HepG2 (cell line): ENCODE data around the gene TIPIN. TPM values are rescaled to one million over a fixed set of nuclear protein-coding genes. Genes with fewer than 3 reads are reported as not detected.

Experiments used
- ATAC-seq: fragments of 200-7000 bp; cut with Tn5 transposase; 3 replicates; pipeline ENCODE4 v1.9.1; 2020; ENCODE audit warnings: mild to moderate bottlenecking, moderate library complexity
- BruUV-seq: library from RNA; stranded (reverse); fragments of 400-500 nt; replicated peaks from 2 replicates; lab custom pipeline; 2021; lab: Mats Ljungman, UMichigan
- CTCF ChIA-PET: fragments of 300-600 bp; formaldehyde crosslinking; extraction: SDS; loops from one replicate; lab custom pipeline; 2021; ENCODE audit warnings: low total read pairs, inconsistent platforms, low intra/inter-chr PET ratio; lab: Yijun Ruan, JAX
- POLR2A ChIA-PET: fragments of 350-600 bp; sonication (Branson Sonifier 250); formaldehyde crosslinking; loops from one replicate; lab custom pipeline; 2020; ENCODE audit warnings: antibody characterized with exemption, inconsistent platforms; lab: Yijun Ruan, JAX
- DNase-seq: peaks from one replicate; pipeline ENCODE4 v3.0.0-alpha.2; 2015; ENCODE audit warnings: low spot score
- FAIRE-seq: peaks from 3 replicates; lab custom pipeline; 2011; peaks lifted over from hg19 to GRCh38; lab: Jason Lieb, UNC
- H2AFZ ChIP-seq: one replicate; pipeline ENCODE4 v1.6.1; 2011; ENCODE audit warnings: low read length, inconsistent platforms
- H3K27ac ChIP-seq: fragments of 300-600 bp; 3 replicates; pipeline ENCODE4 v1.8.0; 2011; ENCODE audit warnings: mixed run types, mild to moderate bottlenecking, mixed read lengths, low read length, inconsistent platforms; ENCODE audit not compliant: insufficient read depth; ENCODE audit errors: extremely low read length
- H3K27me3 ChIP-seq, 2 experiments: fragments of 200-600 bp in 1 of 2; 2 replicates in 1 of 2; 3 replicates in 1 of 2; pipeline versions ENCODE4 v1.6.0 to v1.8.0; 2011; ENCODE audit warnings: low read length in 2 of 2, mild to moderate bottlenecking in 2 of 2, moderate library complexity in 2 of 2, inconsistent platforms in 1 of 2; ENCODE audit not compliant: insufficient read depth in 2 of 2, control insufficient read depth in 1 of 2
- H3K36me3 ChIP-seq, 2 experiments: fragments of 200-600 bp in 1 of 2; replicated peaks in 1 of 2; 2 replicates in 1 of 2; 3 replicates in 1 of 2; pipeline versions ENCODE4 v1.5.1 to v1.8.0; 2011; ENCODE audit warnings: low read length in 2 of 2, inconsistent platforms in 1 of 2; ENCODE audit not compliant: insufficient read depth in 2 of 2, control insufficient read depth in 1 of 2
- H3K4me1 ChIP-seq: 2 replicates; pipeline ENCODE4 v1.5.1; 2012; ENCODE audit warnings: low read length, inconsistent platforms; ENCODE audit not compliant: insufficient read depth
- H3K4me2 ChIP-seq: 2 replicates; pipeline ENCODE4 v1.6.0; 2011; ENCODE audit warnings: low read depth, low read length, inconsistent platforms
- H3K4me3 ChIP-seq, 3 experiments: fragments of 200-600 bp in 1 of 3; sonication (generic), shearing (Covaris generic) in 1 of 3; replicated peaks in 1 of 3; 2 replicates each; pipeline ENCODE4 v1.5.1; 2011 to 2016; ENCODE audit warnings: low read length in 3 of 3, inconsistent platforms in 2 of 3, low read depth in 2 of 3, mild to moderate bottlenecking in 2 of 3, control low read depth in 1 of 3, mixed read lengths in 1 of 3; ENCODE audit not compliant: insufficient read depth in 1 of 3
- H3K79me2 ChIP-seq: one replicate; pipeline ENCODE4 v1.6.1; 2011; ENCODE audit warnings: low read length, inconsistent platforms; ENCODE audit not compliant: insufficient read depth
- H3K9ac ChIP-seq: 2 replicates; pipeline ENCODE4 v1.6.0; 2011; ENCODE audit warnings: mild to moderate bottlenecking, low read depth, low read length, inconsistent platforms; ENCODE audit not compliant: insufficient read depth
- H3K9me3 ChIP-seq: 2 replicates; pipeline ENCODE4 v1.5.1; 2012; ENCODE audit warnings: mild to moderate bottlenecking, low read length
- H4K20me1 ChIP-seq: 2 replicates; pipeline ENCODE4 v1.6.0; 2011; ENCODE audit warnings: inconsistent platforms, mild to moderate bottlenecking, low read length, moderate library complexity; ENCODE audit not compliant: insufficient read depth
- EZH2 ChIP-seq: conservative IDR thresholded peaks from 2 replicates; pipeline ENCODE4 v1.6.1; 2012; ENCODE audit warnings: mild to moderate bottlenecking, low read depth, low read length, moderate library complexity
- MTA1 ChIP-seq: sonication (generic); formaldehyde crosslinking; IDR thresholded peaks from 2 replicates; pipeline ENCODE4 v1.4.0; 2020; ENCODE audit warnings: missing genetic modification reagents, mild to moderate bottlenecking, borderline replicate concordance
- SP140L ChIP-seq: sonication (generic); formaldehyde crosslinking; IDR thresholded peaks from 2 replicates; pipeline ENCODE4 v1.4.0; 2020; ENCODE audit warnings: missing genetic modification reagents, borderline replicate concordance
- ZBTB3 ChIP-seq: sonication (generic); formaldehyde crosslinking; IDR thresholded peaks from 2 replicates; pipeline ENCODE4 v1.4.0; 2020; ENCODE audit warnings: low read depth, mild to moderate bottlenecking, moderate library complexity, missing genetic modification reagents, borderline replicate concordance
- ZNF577 ChIP-seq: sonication (generic); formaldehyde crosslinking; IDR thresholded peaks from 2 replicates; pipeline ENCODE4 v1.4.0; 2020; ENCODE audit warnings: mild to moderate bottlenecking, low read depth, missing genetic modification reagents, borderline replicate concordance
- ZNF652 ChIP-seq: IDR thresholded peaks from 2 replicates; pipeline ENCODE4 v1.6.1; 2016; ENCODE audit warnings: low read depth, borderline replicate concordance
- ZNF737 ChIP-seq: sonication (generic); formaldehyde crosslinking; IDR thresholded peaks from 2 replicates; pipeline ENCODE4 v1.5.0; 2020; ENCODE audit warnings: missing genetic modification reagents, mild to moderate bottlenecking, borderline replicate concordance
- WGBS: methylation state at CpG from one replicate; pipeline ENCODE4 v1.1.6; 2017; ENCODE audit warnings: low lambda C conversion rate; 5-methylcytosine and 5-hydroxymethylcytosine counted together
- in situ Hi-C: cut with HindIII; loops from 2 replicates; pipeline ENCODE4 v1.10.0; 2017; ENCODE audit warnings: low pct_unique_long_range_greater_than_20kb; ENCODE audit not compliant: extremely low pct_ligation_motif_present
- intact Hi-C: fragments of 100-400 bp; cut with micrococcal nuclease; formaldehyde crosslinking; loops from one replicate; pipeline ENCODE4 v1.10.0; 2022; ENCODE audit not compliant: unreplicated experiment
- polyA plus RNA-seq, 8 experiments: library from polyadenylated mRNA; depleted of rRNA in 3 of 8; stranded (reverse) in 7 of 8; unstranded in 1 of 8; fragments of >200 nt; fragmentation: Illumina TruSeq in 4 of 8; extraction: Trizol in 4 of 8; gene quantifications; 2 replicates each; pipeline versions ENCODE4 v1.2.1 to v1.2.3, GENCODE V29; 2011 to 2016; ENCODE audit warnings: low read depth in 4 of 8, missing spikeins in 1 of 8, mixed read lengths in 1 of 8; ENCODE audit not compliant: insufficient read depth in 1 of 8
- total RNA-seq, 5 experiments: library from RNA; depleted of rRNA; stranded (reverse); fragments of >200 nt; fragmentation: Illumina TruSeq; extraction: Trizol; gene quantifications; 2 replicates each; pipeline ENCODE4 v1.2.3, GENCODE V29; 2016; ENCODE audit warnings: low read depth in 1 of 5
- TF ChIP-seq, protein P1 (sequence below): sonication (generic); formaldehyde crosslinking; IDR thresholded peaks from 2 replicates; pipeline ENCODE4 v1.9.0; 2021; ENCODE audit warnings: mild to moderate bottlenecking, missing genetic modification reagents
- TF ChIP-seq, protein P2 (sequence below): sonication (generic); formaldehyde crosslinking; IDR thresholded peaks from 2 replicates; pipeline ENCODE4 v1.4.0; 2020; ENCODE audit warnings: missing genetic modification reagents, borderline replicate concordance

TIPIN gene
- total and polyA plus RNA-seq, 2 of the 13 experiments (the other 11 are each of a cell fraction or from before 2014, with no cell fraction given): 2.7 to 28.6 TPM

- TF ChIP-seq, protein P1, sequence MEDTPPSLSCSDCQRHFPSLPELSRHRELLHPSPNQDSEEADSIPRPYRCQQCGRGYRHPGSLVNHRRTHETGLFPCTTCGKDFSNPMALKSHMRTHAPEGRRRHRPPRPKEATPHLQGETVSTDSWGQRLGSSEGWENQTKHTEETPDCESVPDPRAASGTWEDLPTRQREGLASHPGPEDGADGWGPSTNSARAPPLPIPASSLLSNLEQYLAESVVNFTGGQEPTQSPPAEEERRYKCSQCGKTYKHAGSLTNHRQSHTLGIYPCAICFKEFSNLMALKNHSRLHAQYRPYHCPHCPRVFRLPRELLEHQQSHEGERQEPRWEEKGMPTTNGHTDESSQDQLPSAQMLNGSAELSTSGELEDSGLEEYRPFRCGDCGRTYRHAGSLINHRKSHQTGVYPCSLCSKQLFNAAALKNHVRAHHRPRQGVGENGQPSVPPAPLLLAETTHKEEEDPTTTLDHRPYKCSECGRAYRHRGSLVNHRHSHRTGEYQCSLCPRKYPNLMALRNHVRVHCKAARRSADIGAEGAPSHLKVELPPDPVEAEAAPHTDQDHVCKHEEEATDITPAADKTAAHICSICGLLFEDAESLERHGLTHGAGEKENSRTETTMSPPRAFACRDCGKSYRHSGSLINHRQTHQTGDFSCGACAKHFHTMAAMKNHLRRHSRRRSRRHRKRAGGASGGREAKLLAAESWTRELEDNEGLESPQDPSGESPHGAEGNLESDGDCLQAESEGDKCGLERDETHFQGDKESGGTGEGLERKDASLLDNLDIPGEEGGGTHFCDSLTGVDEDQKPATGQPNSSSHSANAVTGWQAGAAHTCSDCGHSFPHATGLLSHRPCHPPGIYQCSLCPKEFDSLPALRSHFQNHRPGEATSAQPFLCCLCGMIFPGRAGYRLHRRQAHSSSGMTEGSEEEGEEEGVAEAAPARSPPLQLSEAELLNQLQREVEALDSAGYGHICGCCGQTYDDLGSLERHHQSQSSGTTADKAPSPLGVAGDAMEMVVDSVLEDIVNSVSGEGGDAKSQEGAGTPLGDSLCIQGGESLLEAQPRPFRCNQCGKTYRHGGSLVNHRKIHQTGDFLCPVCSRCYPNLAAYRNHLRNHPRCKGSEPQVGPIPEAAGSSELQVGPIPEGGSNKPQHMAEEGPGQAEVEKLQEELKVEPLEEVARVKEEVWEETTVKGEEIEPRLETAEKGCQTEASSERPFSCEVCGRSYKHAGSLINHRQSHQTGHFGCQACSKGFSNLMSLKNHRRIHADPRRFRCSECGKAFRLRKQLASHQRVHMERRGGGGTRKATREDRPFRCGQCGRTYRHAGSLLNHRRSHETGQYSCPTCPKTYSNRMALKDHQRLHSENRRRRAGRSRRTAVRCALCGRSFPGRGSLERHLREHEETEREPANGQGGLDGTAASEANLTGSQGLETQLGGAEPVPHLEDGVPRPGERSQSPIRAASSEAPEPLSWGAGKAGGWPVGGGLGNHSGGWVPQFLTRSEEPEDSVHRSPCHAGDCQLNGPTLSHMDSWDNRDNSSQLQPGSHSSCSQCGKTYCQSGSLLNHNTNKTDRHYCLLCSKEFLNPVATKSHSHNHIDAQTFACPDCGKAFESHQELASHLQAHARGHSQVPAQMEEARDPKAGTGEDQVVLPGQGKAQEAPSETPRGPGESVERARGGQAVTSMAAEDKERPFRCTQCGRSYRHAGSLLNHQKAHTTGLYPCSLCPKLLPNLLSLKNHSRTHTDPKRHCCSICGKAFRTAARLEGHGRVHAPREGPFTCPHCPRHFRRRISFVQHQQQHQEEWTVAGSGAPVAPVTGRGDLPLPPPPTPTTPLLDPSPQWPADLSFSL (CRISPR knock-in tag): no peak
- TF ChIP-seq ZNF652 (CRISPR knock-in tag) (no peak), EZH2 (no peak)
- TF ChIP-seq, all 625 proteins: peak for 0
Observed at GRCh38 chr15:66302489-66303278, 53.8 kb downstream of the TIPIN start (continued).

- no peaks in the 10 kb centered on the region for H3K9me3 ChIP-seq
- no peak overlapping the region for H3K27ac ChIP-seq
- intact Hi-C loops: loop anchor here (10.0 kb wide), 1 partner anchor 86 kb away; the partner anchor contains the start of gene MAP2K1
- no peaks in the 10 kb centered on the region; a peak in 1 of 5 replicates for H3K27me3 ChIP-seq
- no peaks in the 10 kb centered on the region for H4K20me1 ChIP-seq
- no peak for ATAC-seq
- H2AFZ ChIP-seq: no peak overlapping the region
- POLR2A ChIA-PET: interaction anchor here (0.7 kb wide), 1 partner anchor 166 kb away, joined by 3 read pairs; no protein-coding TSS in a partner anchor
- DNase-seq: no peak
- FAIRE-seq: no peak
- 98% methylated on average over 4 of the region's 4 CpGs for WGBS
- peaks cover 28% of the 10 kb centered on the region for H3K4me1 ChIP-seq
- H3K4me3 ChIP-seq: no peak overlapping the region
- H3K79me2 ChIP-seq: peaks cover 36% of the 10 kb centered on the region
- H3K4me2 ChIP-seq: no peak overlapping the region
- CTCF ChIA-PET: no interaction called here
- peaks cover 1 to 21% of the 10 kb centered on the region in 2 experiments; a peak in 4 of 5 replicates for H3K36me3 ChIP-seq
- no TSS peak for BruUV-seq
- no peak overlapping the region for H3K9ac ChIP-seq
- in situ Hi-C loops: no loop called here
- TF ChIP-seq ZNF737 (CRISPR knock-in tag): no peak
- TF ChIP-seq ZNF577: no peak
- no peak for TF ChIP-seq ZBTB3 (CRISPR knock-in tag)
- TF ChIP-seq MTA1: no peak
- no peak for TF ChIP-seq SP140L
- TF ChIP-seq, protein P2, sequence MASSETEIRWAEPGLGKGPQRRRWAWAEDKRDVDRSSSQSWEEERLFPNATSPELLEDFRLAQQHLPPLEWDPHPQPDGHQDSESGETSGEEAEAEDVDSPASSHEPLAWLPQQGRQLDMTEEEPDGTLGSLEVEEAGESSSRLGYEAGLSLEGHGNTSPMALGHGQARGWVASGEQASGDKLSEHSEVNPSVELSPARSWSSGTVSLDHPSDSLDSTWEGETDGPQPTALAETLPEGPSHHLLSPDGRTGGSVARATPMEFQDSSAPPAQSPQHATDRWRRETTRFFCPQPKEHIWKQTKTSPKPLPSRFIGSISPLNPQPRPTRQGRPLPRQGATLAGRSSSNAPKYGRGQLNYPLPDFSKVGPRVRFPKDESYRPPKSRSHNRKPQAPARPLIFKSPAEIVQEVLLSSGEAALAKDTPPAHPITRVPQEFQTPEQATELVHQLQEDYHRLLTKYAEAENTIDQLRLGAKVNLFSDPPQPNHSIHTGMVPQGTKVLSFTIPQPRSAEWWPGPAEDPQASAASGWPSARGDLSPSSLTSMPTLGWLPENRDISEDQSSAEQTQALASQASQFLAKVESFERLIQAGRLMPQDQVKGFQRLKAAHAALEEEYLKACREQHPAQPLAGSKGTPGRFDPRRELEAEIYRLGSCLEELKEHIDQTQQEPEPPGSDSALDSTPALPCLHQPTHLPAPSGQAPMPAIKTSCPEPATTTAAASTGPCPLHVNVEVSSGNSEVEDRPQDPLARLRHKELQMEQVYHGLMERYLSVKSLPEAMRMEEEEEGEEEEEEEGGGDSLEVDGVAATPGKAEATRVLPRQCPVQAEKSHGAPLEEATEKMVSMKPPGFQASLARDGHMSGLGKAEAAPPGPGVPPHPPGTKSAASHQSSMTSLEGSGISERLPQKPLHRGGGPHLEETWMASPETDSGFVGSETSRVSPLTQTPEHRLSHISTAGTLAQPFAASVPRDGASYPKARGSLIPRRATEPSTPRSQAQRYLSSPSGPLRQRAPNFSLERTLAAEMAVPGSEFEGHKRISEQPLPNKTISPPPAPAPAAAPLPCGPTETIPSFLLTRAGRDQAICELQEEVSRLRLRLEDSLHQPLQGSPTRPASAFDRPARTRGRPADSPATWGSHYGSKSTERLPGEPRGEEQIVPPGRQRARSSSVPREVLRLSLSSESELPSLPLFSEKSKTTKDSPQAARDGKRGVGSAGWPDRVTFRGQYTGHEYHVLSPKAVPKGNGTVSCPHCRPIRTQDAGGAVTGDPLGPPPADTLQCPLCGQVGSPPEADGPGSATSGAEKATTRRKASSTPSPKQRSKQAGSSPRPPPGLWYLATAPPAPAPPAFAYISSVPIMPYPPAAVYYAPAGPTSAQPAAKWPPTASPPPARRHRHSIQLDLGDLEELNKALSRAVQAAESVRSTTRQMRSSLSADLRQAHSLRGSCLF (CRISPR knock-in tag): no peak
Observed at GRCh38 chr15:66298803-66299251, 57.7 kb downstream of the TIPIN start.
